Naive thymus-derived CD4-positive, alpha-beta T cell (primary cell): ENCODE data around the gene IRF3. TPM values are rescaled to one million over a fixed set of nuclear protein-coding genes. Genes with fewer than 3 reads are reported as not detected.
A peak's percentile ranks its signal among the peaks of the same experiment; 100 is the strongest.
"Not testable (repeated sequence)": the region's sequence is repeated elsewhere in the genome, so short reads cannot be mapped to it uniquely, and the experiment has no call there.

Source experiments
- ATAC-seq: fragments of 150-1000 bp; cut with Tn5 transposase; 2 replicates; pipeline ENCODE4 v1.10.0; 2021; ENCODE audit warnings: mild to moderate bottlenecking, moderate library complexity
- CTCF ChIA-PET: fragments of 350-600 bp; sonication (Branson Sonifier 250); formaldehyde crosslinking; loops from one replicate; lab custom pipeline; 2021; ENCODE audit warnings: antibody characterized with exemption; lab: Charles Lee
- POLR2A ChIA-PET: fragments of 350-600 bp; sonication (Branson Sonifier 250); formaldehyde crosslinking; loops from one replicate; lab custom pipeline; 2021; ENCODE audit warnings: antibody characterized with exemption, inconsistent platforms; lab: Charles Lee
- DNase-seq, 9 donors: peaks; one replicate each; pipeline versions ENCODE4 v3.0.0 to v3.0.0-alpha.2; 2020 to 2022; ENCODE audit warnings: mixed read lengths in 1 of 9
- H3K27ac ChIP-seq: one replicate; pipeline ENCODE4 v1.7.0; 2013; ENCODE audit warnings: mild to moderate bottlenecking, low read depth, low read length, moderate library complexity
- H3K27me3 ChIP-seq, 2 donors: one replicate each; pipeline ENCODE4 v1.7.0; 2013; ENCODE audit warnings: low read length in 2 of 2, mild to moderate bottlenecking in 2 of 2, moderate library complexity in 2 of 2; ENCODE audit not compliant: control insufficient read depth in 2 of 2, insufficient read depth in 2 of 2
- H3K36me3 ChIP-seq, 3 experiments: 1 replicate in 2 of 3; 2 replicates in 1 of 3; pipeline ENCODE4 v1.7.0; 2013; ENCODE audit warnings: low read length in 3 of 3, mild to moderate bottlenecking in 3 of 3, moderate library complexity in 1 of 3; ENCODE audit not compliant: insufficient read depth in 3 of 3, control insufficient read depth in 2 of 3
- H3K4me1 ChIP-seq, 2 donors: one replicate each; pipeline ENCODE4 v1.7.0; 2013; ENCODE audit warnings: low read length in 2 of 2, mild to moderate bottlenecking in 2 of 2, moderate library complexity in 1 of 2; ENCODE audit not compliant: control insufficient read depth in 2 of 2, insufficient read depth in 2 of 2
- H3K4me3 ChIP-seq: 2 replicates; pipeline ENCODE4 v1.7.0; 2013; ENCODE audit warnings: mild to moderate bottlenecking, low read length
- H3K9me3 ChIP-seq, 3 experiments: 1 replicate in 2 of 3; 2 replicates in 1 of 3; pipeline ENCODE4 v1.7.0; 2013; ENCODE audit warnings: low read length in 3 of 3; ENCODE audit not compliant: control insufficient read depth in 2 of 3
- H3K27ac Mint-ChIP-seq, 9 donors: one replicate each; pipeline ENCODE4 v1.8.0; 2020 to 2022; ENCODE audit warnings: mixed read lengths in 9 of 9, mild to moderate bottlenecking in 8 of 9, moderate library complexity in 5 of 9, inconsistent platforms in 2 of 9
- H3K27me3 Mint-ChIP-seq, 5 donors: one replicate each; pipeline ENCODE4 v1.8.0; 2021 to 2022; ENCODE audit warnings: mixed read lengths in 5 of 5, mild to moderate bottlenecking in 1 of 5
- H3K36me3 Mint-ChIP-seq, 5 donors: one replicate each; pipeline ENCODE4 v1.8.0; 2020 to 2022; ENCODE audit warnings: mixed read lengths in 5 of 5, mild to moderate bottlenecking in 3 of 5, inconsistent platforms in 1 of 5
- H3K4me1 Mint-ChIP-seq, 7 donors: one replicate each; pipeline ENCODE4 v1.8.0; 2020 to 2022; ENCODE audit warnings: mixed read lengths in 7 of 7, mild to moderate bottlenecking in 3 of 7, inconsistent platforms in 1 of 7
- H3K4me3 Mint-ChIP-seq, 10 donors: one replicate each; pipeline ENCODE4 v1.8.0; 2020 to 2022; ENCODE audit warnings: mild to moderate bottlenecking in 10 of 10, mixed read lengths in 10 of 10, moderate library complexity in 6 of 10, inconsistent platforms in 2 of 10
- H3K9me3 Mint-ChIP-seq, 11 donors: one replicate each; pipeline ENCODE4 v1.8.0; 2020 to 2022; ENCODE audit warnings: mixed read lengths in 11 of 11, mild to moderate bottlenecking in 4 of 11, inconsistent platforms in 1 of 11, moderate library complexity in 1 of 11
- intact Hi-C, 2 donors: fragments of 100-400 bp; cut with micrococcal nuclease; formaldehyde crosslinking; loops; one replicate each; pipeline ENCODE4 v1.15.1; 2023
- polyA plus RNA-seq, 2 donors: library from polyadenylated mRNA; unstranded; fragments of 300-500 nt; fragmentation: Illumina TruSeq; gene quantifications; one replicate each; pipeline ENCODE4 v1.2.3, GENCODE V29; 2021
- total RNA-seq, 6 experiments: library from RNA in 5 of 6; stranded (reverse) in 5 of 6; gene quantifications; 1 replicate in 5 of 6; 2 replicates in 1 of 6; pipeline ENCODE4 v1.2.3 and lab custom pipeline; 2021 to 2026

Gene IRF3
- total and polyA plus RNA-seq, 7 experiments from 2014 or later: 55.5 to 346 (median 178) TPM

DNA sequence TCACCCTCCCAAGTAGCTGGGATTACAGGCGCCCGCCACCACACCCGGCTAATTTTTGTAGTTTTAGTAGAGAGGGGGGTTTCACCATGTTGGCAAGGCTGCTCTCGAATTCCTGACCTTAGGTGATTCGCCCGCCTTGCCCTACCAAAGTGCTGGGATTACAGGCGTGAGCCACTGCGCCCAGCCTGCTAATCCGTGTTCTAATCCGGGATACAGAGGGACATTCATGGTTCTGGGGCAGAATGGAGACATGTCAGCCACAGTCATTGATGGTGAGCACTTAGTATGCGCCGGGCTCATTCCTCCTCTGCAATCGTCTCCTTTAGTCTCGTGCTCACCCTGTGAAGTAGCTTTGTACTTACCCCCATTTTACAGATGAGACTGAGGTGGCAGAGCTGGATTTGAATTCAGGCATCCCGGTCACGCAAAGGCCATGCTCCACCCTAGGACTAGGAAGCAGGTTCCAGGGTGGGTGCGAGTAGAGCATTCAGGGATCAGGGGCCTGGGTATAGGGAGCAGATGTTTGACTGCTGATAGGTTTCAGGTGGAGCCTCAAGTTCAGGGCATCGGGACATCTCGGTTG lies 34.0 kb downstream of the IRF3 start:
- Mint-ChIP-seq H3K27me3 (no peaks in the 10 kb centered on the region), H3K4me1 (peaks cover 0 to 4% (median 0%) of the 10 kb centered on the region in 7 donors), H3K4me3 (no peak overlapping the region), H3K27ac (peak overlapping the region in 4 of 9 donors; percentile 12 to 40 (median 32)), H3K36me3 (peaks cover 0 to 9% (median 0%) of the 10 kb centered on the region in 5 donors), H3K9me3 (peaks cover 0 to 2% (median 0%) of the 10 kb centered on the region in 11 donors)
- Histone ChIP-seq H3K9me3 (no peaks in the 10 kb centered on the region), H3K36me3 (peaks cover 0 to 7% (median 0%) of the 10 kb centered on the region in 3 experiments), H3K4me1 (no peaks in the 10 kb centered on the region), H3K27me3 (no peaks in the 10 kb centered on the region), H3K27ac (no peak overlapping the region), H3K4me3 (no peak overlapping the region)
- ATAC-seq: no peak
- CTCF ChIA-PET: interaction anchor here (1.0 kb wide), 1 partner anchor 38 kb away, joined by 4 read pairs; no protein-coding TSS in a partner anchor
- POLR2A ChIA-PET: interaction anchor here (1.2 kb wide), 1 partner anchor 29 kb away, joined by 3 read pairs; no protein-coding TSS in a partner anchor
- intact Hi-C loops: no loop called here
- DNase-seq: no peak

DNA sequence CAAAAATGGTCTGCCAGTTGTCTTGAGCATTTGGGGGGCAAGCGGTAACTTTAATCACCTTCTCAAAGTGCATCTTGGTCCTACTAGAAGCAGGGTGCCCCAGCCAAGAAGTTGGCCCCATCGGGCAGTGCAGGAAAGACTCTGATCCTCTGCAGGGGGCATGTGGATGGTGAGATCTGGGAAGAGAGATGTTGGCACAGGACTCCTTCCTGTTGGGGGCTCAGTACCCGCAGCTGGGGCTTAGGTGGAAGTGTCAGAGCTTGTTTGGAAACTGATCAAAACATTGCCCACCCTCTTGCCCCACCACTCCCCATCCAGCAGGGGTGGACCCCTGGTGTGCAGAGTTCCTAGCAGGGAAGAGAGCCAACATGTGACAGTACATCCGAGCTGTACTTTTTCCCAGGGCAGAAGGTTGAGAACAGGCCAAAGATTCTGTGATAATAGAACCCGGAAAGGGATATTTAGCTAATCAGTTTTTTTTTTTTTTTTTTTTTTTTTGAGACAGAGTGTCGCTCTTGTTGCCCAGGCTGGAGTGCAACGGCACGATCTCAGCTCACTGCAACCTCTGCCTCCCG lies 34.6 kb downstream of the IRF3 start:
- no peak for DNase-seq
- no peak for ATAC-seq
- H3K36me3 Mint-ChIP-seq: peaks cover 0 to 13% (median 0%) of the 10 kb centered on the region in 5 donors
- CTCF ChIA-PET: interaction anchor here (1.0 kb wide), 1 partner anchor 38 kb away, joined by 4 read pairs; no protein-coding TSS in a partner anchor
- Histone ChIP-seq H3K9me3 (no peaks in the 10 kb centered on the region), H3K27ac (no peak overlapping the region), H3K4me3 (no peak overlapping the region), H3K36me3 (peaks cover 0 to 12% (median 0%) of the 10 kb centered on the region in 3 experiments), H3K27me3 (no peaks in the 10 kb centered on the region), H3K4me1 (no peaks in the 10 kb centered on the region)
- POLR2A ChIA-PET: interaction anchor here (0.6 to 1.2 kb wide), 2 partner anchors 28 to 146 kb away, joined by 3 read pairs; no protein-coding TSS in a partner anchor
- H3K27me3 Mint-ChIP-seq: no peaks in the 10 kb centered on the region
- H3K4me1 Mint-ChIP-seq: peaks cover 0 to 4% (median 0%) of the 10 kb centered on the region in 7 donors
- peak overlapping the region in 6 of 9 donors; percentile 13 to 73 (median 46) for H3K27ac Mint-ChIP-seq
- H3K4me3 Mint-ChIP-seq: no peak overlapping the region
- H3K9me3 Mint-ChIP-seq: peaks cover 0 to 2% (median 0%) of the 10 kb centered on the region in 11 donors
- intact Hi-C loops: no loop called here

DNA sequence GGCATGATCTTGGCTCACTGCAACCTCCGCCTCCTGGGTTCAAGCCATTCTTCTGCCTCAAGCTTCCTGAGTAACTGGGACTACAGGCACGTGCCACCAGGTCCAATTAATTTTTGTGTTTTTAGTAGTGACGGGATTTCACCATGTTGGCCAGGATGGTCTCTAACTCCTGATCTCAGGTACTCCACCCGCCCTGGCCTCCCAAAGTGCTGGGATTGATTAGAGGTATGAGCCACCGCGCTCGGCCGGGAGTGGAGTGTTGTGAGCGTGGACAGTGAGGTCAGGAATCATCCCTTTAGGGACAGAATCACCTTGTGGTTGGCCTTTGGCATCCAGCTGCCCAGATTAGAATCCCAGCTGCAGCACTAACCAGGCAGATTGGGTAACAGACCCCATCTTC lies 36.0 kb downstream of the IRF3 start:
- intact Hi-C loops: no loop called here
- H3K9me3 Mint-ChIP-seq: no peaks in the 10 kb centered on the region
- no peak overlapping the region for H3K4me3 Mint-ChIP-seq
- H3K4me3 ChIP-seq: no peak overlapping the region
- no peaks in the 10 kb centered on the region for H3K4me1 ChIP-seq
- no peaks in the 10 kb centered on the region for H3K27me3 Mint-ChIP-seq
- POLR2A ChIA-PET: no interaction called here
- peak overlapping the region in 7 of 9 donors; percentile 13 to 84 (median 67) for H3K27ac Mint-ChIP-seq
- peaks cover 0 to 13% (median 0%) of the 10 kb centered on the region in 5 donors for H3K36me3 Mint-ChIP-seq
- DNase-seq (no peak), ATAC-seq (no peak)
- no peaks in the 10 kb centered on the region for H3K27me3 ChIP-seq
- H3K36me3 ChIP-seq: peaks cover 0 to 23% (median 0%) of the 10 kb centered on the region in 3 experiments
- H3K27ac ChIP-seq: no peak overlapping the region
- CTCF ChIA-PET: interaction anchor here (0.6 kb wide), 1 partner anchor 66 kb away, joined by 3 read pairs; no protein-coding TSS in a partner anchor
- no peaks in the 10 kb centered on the region for H3K4me1 Mint-ChIP-seq
- H3K9me3 ChIP-seq: no peaks in the 10 kb centered on the region

DNA sequence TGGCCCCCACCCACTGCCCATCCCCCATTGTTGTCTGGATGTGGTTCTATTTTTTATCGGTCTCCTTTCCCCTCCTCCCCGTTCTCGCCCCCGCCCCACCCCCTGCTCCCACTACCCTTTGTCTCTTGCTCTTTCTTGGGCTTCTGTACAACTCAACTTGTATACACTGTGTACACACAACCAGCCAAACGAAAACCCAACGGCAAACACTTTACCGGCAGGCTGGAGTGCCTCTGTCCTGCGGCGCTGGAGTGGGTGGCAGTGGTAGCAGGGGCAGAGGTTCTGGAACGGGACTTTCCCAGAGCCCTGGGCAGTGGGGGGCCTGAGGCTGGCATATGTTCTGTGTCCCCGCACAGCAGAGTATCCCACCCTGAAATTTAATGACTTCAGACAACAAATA lies 39.4 kb downstream of the IRF3 start:
- Histone ChIP-seq H3K27ac (no peak overlapping the region), H3K36me3 (peaks cover 0 to 50% (median 5%) of the 10 kb centered on the region in 3 experiments), H3K4me3 (no peak overlapping the region), H3K9me3 (no peaks in the 10 kb centered on the region), H3K4me1 (no peaks in the 10 kb centered on the region), H3K27me3 (no peaks in the 10 kb centered on the region)
- intact Hi-C loops: no loop called here
- H3K4me3 Mint-ChIP-seq: no peak overlapping the region
- H3K36me3 Mint-ChIP-seq: peaks cover 0 to 23% (median 4%) of the 10 kb centered on the region in 5 donors
- no peak for DNase-seq
- H3K4me1 Mint-ChIP-seq: peaks cover 0 to 3% (median 0%) of the 10 kb centered on the region in 7 donors
- H3K27ac Mint-ChIP-seq: no peak overlapping the region
- CTCF ChIA-PET: no interaction called here
- ATAC-seq: no peak
- POLR2A ChIA-PET: interaction anchor here (0.5 kb wide), 1 partner anchor 37 kb away, joined by 3 read pairs; no protein-coding TSS in a partner anchor
- no peaks in the 10 kb centered on the region for H3K9me3 Mint-ChIP-seq
- no peaks in the 10 kb centered on the region for H3K27me3 Mint-ChIP-seq

DNA sequence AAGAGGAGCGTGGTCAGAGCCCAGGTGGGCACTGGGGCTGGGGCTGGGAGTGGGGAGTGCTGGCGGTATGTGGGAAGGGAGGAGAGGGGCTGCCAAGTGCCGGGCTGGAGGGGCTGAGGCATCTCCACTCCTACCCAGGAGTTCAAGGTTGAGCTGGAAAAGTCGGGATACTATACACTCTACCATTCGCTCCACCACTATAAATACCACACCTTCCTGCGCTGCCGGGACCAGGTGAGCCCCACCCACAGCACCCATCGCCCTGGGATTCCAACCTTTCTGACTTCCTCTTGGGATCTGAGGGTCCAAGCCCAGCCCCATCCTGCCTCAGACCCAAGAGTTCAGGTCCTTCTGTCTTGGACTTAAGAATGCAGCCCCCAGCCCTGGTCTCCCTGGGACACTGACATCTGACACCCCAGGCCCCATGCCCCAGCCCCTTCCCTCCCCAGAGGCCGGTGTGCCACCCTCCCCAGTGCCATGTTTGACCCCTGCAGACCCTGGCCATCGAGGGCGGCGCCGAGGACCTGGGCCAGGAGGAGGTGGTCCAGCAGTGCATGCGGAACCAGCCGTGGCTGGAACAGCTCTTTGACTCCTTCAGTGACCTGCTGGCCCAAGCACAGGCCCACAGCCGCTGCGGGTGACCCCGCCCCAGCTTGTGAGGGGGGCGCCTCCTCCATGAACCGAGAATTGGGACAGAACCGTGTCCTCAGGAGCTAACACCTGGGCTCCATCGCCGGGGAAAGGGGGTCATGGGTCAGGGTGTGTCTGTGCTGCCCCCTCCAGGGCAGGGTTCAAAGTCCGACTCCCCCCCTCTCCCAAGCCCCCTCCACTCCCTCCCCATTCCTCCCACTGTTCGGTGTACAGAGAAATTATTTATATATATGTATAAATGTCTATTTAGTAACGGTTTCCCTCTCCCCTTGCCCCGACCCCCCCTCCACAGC lies 40.4 kb downstream of the IRF3 start:
- no peak for ATAC-seq
- intact Hi-C loops: no loop called here

DNA sequence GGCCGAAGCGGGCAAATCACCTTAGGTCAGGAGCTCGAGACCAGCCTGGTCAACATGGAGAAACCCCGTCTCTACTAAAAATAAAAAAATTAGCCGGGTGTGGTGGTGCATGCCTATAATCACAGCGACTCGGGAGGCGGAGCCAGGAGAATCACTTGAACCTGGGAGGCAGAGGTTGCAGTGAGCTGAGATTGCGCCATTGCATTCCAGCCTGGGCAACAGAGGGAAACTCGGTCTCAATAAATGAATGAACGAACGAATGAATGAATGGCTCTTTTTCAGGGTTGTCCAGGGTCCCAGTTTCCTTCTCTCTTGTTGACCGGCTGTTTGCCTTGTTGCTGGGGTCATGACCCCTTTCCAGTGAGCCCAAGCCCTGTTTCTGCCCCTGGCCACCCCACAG lies 47.8 kb downstream of the IRF3 start:
- H3K9me3 Mint-ChIP-seq, H3K27me3 ChIP-seq, H3K4me1 ChIP-seq, ATAC-seq, H3K27me3 Mint-ChIP-seq, H3K4me3 Mint-ChIP-seq, DNase-seq, H3K4me3 ChIP-seq, intact Hi-C loops, CTCF ChIA-PET, H3K27ac ChIP-seq, H3K27ac Mint-ChIP-seq: not testable (repeated sequence)
- peaks cover 0 to 15% (median 11%) of the 10 kb centered on the region in 7 donors for H3K4me1 Mint-ChIP-seq
- Histone ChIP-seq H3K9me3 (peaks cover 0 to 11% (median 0%) of the 10 kb centered on the region in 3 experiments), H3K36me3 (peaks cover 14 to 90% (median 26%) of the 10 kb centered on the region in 3 experiments)
- POLR2A ChIA-PET: interaction anchor here (0.6 to 1.7 kb wide), 3 partner anchors 22 to 69 kb away, joined by 3 to 8 read pairs (median 3); partner anchors contain the start of gene RRAS
- H3K36me3 Mint-ChIP-seq: peaks cover 5 to 47% (median 31%) of the 10 kb centered on the region in 5 donors

More for the DNA sequence above, 40.4 kb downstream of the IRF3 start:
- Mint-ChIP-seq H3K27ac (no peak overlapping the region), H3K36me3 (peaks cover 0 to 23% (median 4%) of the 10 kb centered on the region in 5 donors), H3K27me3 (no peaks in the 10 kb centered on the region), H3K9me3 (no peaks in the 10 kb centered on the region), H3K4me1 (peaks cover 0 to 3% (median 0%) of the 10 kb centered on the region in 7 donors), H3K4me3 (no peak overlapping the region)
- no peak overlapping the region for H3K27ac ChIP-seq
- ChIA-PET POLR2A (interaction anchor here (0.6 to 1.2 kb wide), 2 partner anchors 15 to 33 kb away, joined by 3 to 4 read pairs; partner anchors contain the start of gene RRAS), CTCF (no interaction called here)
- no peaks in the 10 kb centered on the region for H3K9me3 ChIP-seq
- no peak overlapping the region for H3K4me3 ChIP-seq
- DNase-seq: no peak
- H3K27me3 ChIP-seq: no peaks in the 10 kb centered on the region
- H3K4me1 ChIP-seq: no peaks in the 10 kb centered on the region
- H3K36me3 ChIP-seq: peaks cover 0 to 59% (median 8%) of the 10 kb centered on the region in 3 experiments
